GM23338 (cell line): Measurements from ENCODE around the gene SLC25A13.

ENCODE experiments used
- CREB1 ChIP-seq: fragments of 250-450 bp; sonication (Bioruptor Pico); IDR thresholded peaks from 2 replicates; pipeline ENCODE4 v1.5.0; 2020; ENCODE audit warnings: low read depth, mild to moderate bottlenecking, moderate library complexity
- CTCF ChIP-seq, 2 experiments: fragments of 200-600 bp in 1 of 2; sonication (generic) in 1 of 2; conservative IDR thresholded peaks; 2 replicates each; pipeline versions ENCODE4 v1.5.1 to v1.6.1; 2016 to 2017; ENCODE audit warnings: antibody characterized with exemption in 2 of 2, low read depth in 2 of 2, mild to moderate bottlenecking in 2 of 2, moderate library complexity in 1 of 2
- ETS1 ChIP-seq: IDR thresholded peaks from 2 replicates; pipeline ENCODE4 v1.6.1; 2016; ENCODE audit warnings: antibody characterized with exemption
- EZH2 ChIP-seq: fragments of 200-600 bp; sonication (generic); IDR thresholded peaks from one replicate; pipeline ENCODE4 v1.8.0; 2017; ENCODE audit warnings: antibody characterized with exemption, mild to moderate bottlenecking, low read depth; ENCODE audit not compliant: unreplicated experiment
- EZH2phosphoT487 ChIP-seq: fragments of 200-600 bp; sonication (generic); IDR thresholded peaks from one replicate; pipeline ENCODE4 v1.8.1; 2018; ENCODE audit warnings: antibody characterized with exemption; ENCODE audit not compliant: unreplicated experiment
- JUNB ChIP-seq: IDR thresholded peaks from one replicate; pipeline ENCODE4 v1.6.1; 2016; ENCODE audit warnings: antibody characterized with exemption; ENCODE audit not compliant: unreplicated experiment
- NANOG ChIP-seq: IDR thresholded peaks from 2 replicates; pipeline ENCODE4 v1.6.1; 2016; ENCODE audit warnings: antibody characterized with exemption, borderline replicate concordance
- POLR2AphosphoS5 ChIP-seq: IDR thresholded peaks from 2 replicates; pipeline ENCODE4 v1.6.1; 2016; ENCODE audit warnings: antibody characterized with exemption, low read depth
- REST ChIP-seq: IDR thresholded peaks from one replicate; pipeline ENCODE4 v1.6.1; 2018; ENCODE audit warnings: antibody characterized with exemption; ENCODE audit not compliant: unreplicated experiment
- STAT1 ChIP-seq: IDR thresholded peaks from one replicate; pipeline ENCODE4 v1.6.1; 2016; ENCODE audit warnings: antibody characterized with exemption; ENCODE audit not compliant: unreplicated experiment
- ZNF114 ChIP-seq: fragments of 250-450 bp; sonication (Bioruptor Pico); IDR thresholded peaks from 2 replicates; pipeline ENCODE4 v1.5.0; 2020; ENCODE audit warnings: mild to moderate bottlenecking, moderate library complexity
- ZNF331 ChIP-seq: fragments of 250-450 bp; sonication (Bioruptor Pico); IDR thresholded peaks from 2 replicates; pipeline ENCODE4 v1.5.0; 2020; ENCODE audit warnings: low read depth, mild to moderate bottlenecking, moderate library complexity
- ZNF462 ChIP-seq: fragments of 250-450 bp; sonication (Bioruptor Pico); IDR thresholded peaks from 2 replicates; pipeline ENCODE4 v1.5.0; 2020; ENCODE audit warnings: mild to moderate bottlenecking, moderate library complexity

- no peak for TF ChIP-seq CTCF (conservative IDR thresholded peaks at IDR 0.05; ENCODE audit: low read depth in 2 of 2)
- no peak for TF ChIP-seq EZH2
- no peak for TF ChIP-seq EZH2phosphoT487
- TF ChIP-seq REST = no peak
- no peak for TF ChIP-seq POLR2AphosphoS5
- no peak for TF ChIP-seq ZNF331 (CRISPR knock-in tag)
- no peak for TF ChIP-seq ZNF114 (CRISPR knock-in tag)
- no peak for TF ChIP-seq NANOG
- no peak for TF ChIP-seq CREB1 (CRISPR knock-in tag)
- no peak for TF ChIP-seq JUNB
- no peak for TF ChIP-seq STAT1
- no peak for TF ChIP-seq ETS1
- TF ChIP-seq ZNF462 (CRISPR knock-in tag) = no peak
Measured at GRCh38 chr7:96167424-96167823, 154.5 kb downstream of the SLC25A13 start.
